ENCODE measurements around the gene ARF4.

The ARF4 gene

DNA sequence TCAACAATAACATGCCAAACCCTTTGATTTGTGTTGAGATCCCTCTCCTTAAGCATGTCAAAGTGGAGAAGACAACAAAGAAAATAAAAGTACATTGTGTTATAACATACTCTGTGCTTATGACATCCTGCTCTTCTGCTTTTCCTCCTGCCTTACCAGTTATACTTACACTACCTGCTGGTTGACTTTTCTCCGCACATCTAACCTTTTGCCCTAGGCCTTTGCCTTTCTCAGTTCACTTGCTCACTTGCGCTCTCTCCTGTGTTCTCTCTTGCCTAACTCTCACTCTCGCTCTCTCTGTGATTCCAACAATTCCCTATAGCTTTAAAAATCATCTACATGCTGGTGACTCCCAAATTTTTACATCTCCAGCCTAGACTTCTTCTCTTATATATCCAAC is 58.7 kb downstream of the ARF4 start:
- Histone ChIP-seq H3F3A (ENCODE audit: control insufficient read depth, insufficient read depth) (no peaks in the 10 kb centered on the region), H3K27ac (ENCODE audit: low read depth, low read length) (no peak overlapping the region), H3K4me1 (ENCODE audit: control insufficient read depth, low read length) (no peaks in the 10 kb centered on the region), H3K9me2 (replicated peaks; ENCODE audit: control insufficient read depth, low read length) (no peaks in the 10 kb centered on the region), H3K9me3 (ENCODE audit: control insufficient read depth, insufficient read depth, low read length) (no peaks in the 10 kb centered on the region), H3K27me3 (ENCODE audit: control insufficient read depth, low read length) (no peaks in the 10 kb centered on the region), H3K4me2 (ENCODE audit: low read length) (no peak overlapping the region), H3K36me3 (ENCODE audit: control insufficient read depth, low read length) (no peaks in the 10 kb centered on the region), H3K79me2 (ENCODE audit: control insufficient read depth, low read length) (no peaks in the 10 kb centered on the region), H3K4me3 (ENCODE audit: low read length) (no peak overlapping the region), H4K20me1 (ENCODE audit: control insufficient read depth, insufficient read depth, low read depth, low read length) (no peaks in the 10 kb centered on the region)
- TF ChIP-seq, protein P1, sequence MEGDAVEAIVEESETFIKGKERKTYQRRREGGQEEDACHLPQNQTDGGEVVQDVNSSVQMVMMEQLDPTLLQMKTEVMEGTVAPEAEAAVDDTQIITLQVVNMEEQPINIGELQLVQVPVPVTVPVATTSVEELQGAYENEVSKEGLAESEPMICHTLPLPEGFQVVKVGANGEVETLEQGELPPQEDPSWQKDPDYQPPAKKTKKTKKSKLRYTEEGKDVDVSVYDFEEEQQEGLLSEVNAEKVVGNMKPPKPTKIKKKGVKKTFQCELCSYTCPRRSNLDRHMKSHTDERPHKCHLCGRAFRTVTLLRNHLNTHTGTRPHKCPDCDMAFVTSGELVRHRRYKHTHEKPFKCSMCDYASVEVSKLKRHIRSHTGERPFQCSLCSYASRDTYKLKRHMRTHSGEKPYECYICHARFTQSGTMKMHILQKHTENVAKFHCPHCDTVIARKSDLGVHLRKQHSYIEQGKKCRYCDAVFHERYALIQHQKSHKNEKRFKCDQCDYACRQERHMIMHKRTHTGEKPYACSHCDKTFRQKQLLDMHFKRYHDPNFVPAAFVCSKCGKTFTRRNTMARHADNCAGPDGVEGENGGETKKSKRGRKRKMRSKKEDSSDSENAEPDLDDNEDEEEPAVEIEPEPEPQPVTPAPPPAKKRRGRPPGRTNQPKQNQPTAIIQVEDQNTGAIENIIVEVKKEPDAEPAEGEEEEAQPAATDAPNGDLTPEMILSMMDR (IDR thresholded peaks at IDR 0.05; ENCODE audit: low read depth, low read length, poor library complexity, severe bottlenecking) = no peak
- no peak for TF ChIP-seq EZH2phosphoT487 (IDR thresholded peaks at IDR 0.05; ENCODE audit: borderline replicate concordance, low read length)

- TF ChIP-seq, protein P1 (IDR thresholded peaks at IDR 0.05; ENCODE audit: low read depth, low read length, poor library complexity, severe bottlenecking) = no peak
- TF ChIP-seq EZH2phosphoT487 (IDR thresholded peaks at IDR 0.05; ENCODE audit: borderline replicate concordance, low read length) = no peak
- H3K4me1 ChIP-seq (ENCODE audit: control insufficient read depth, low read length) = no peaks in the 10 kb centered on the region
- H3K4me3 ChIP-seq (ENCODE audit: low read length) = no peak overlapping the region
- no peaks in the 10 kb centered on the region for H3K36me3 ChIP-seq (ENCODE audit: control insufficient read depth, low read length)
- no peak overlapping the region for H3K27ac ChIP-seq (ENCODE audit: low read depth, low read length)
- H3K27me3 ChIP-seq (ENCODE audit: control insufficient read depth, low read length) = no peaks in the 10 kb centered on the region
- no peaks in the 10 kb centered on the region for H3K9me2 ChIP-seq (replicated peaks; ENCODE audit: control insufficient read depth, low read length)
- H3F3A ChIP-seq (ENCODE audit: control insufficient read depth, insufficient read depth) = no peaks in the 10 kb centered on the region
- H3K4me2 ChIP-seq (ENCODE audit: low read length) = no peak overlapping the region
- no peaks in the 10 kb centered on the region for H3K9me3 ChIP-seq (ENCODE audit: control insufficient read depth, insufficient read depth, low read length)
- H4K20me1 ChIP-seq (ENCODE audit: control insufficient read depth, insufficient read depth, low read depth, low read length) = no peaks in the 10 kb centered on the region
- H3K79me2 ChIP-seq (ENCODE audit: control insufficient read depth, low read length) = no peaks in the 10 kb centered on the region
These were observed 67.0 kb downstream of the ARF4 start for GRCh38 chr3:57530071-57530608.
